T-helper 2 cell treated with Interferon-gamma antibody and Interleukin-4, amounts not matched to agents 5 μg/mL and 100 μg/mL, for 36 hours (primary cell): ENCODE data around the gene MAP3K1.

Source experiments
- DNase-seq: peaks from one replicate; pipeline ENCODE4 v3.0.0; 2021; ENCODE audit warnings: low spot score
- H3K27ac Mint-ChIP-seq: one replicate; pipeline ENCODE4 v1.8.0; 2021; ENCODE audit warnings: mild to moderate bottlenecking, mixed read lengths
- H3K27me3 Mint-ChIP-seq: one replicate; pipeline ENCODE4 v1.8.0; 2021; ENCODE audit warnings: low read depth, mixed read lengths
- H3K36me3 Mint-ChIP-seq: one replicate; pipeline ENCODE4 v1.8.0; 2021; ENCODE audit warnings: low read depth, mixed read lengths
- H3K4me1 Mint-ChIP-seq: one replicate; pipeline ENCODE4 v1.8.0; 2021; ENCODE audit warnings: low read depth, mixed read lengths
- H3K4me3 Mint-ChIP-seq: one replicate; pipeline ENCODE4 v1.8.0; 2022; ENCODE audit warnings: mild to moderate bottlenecking, moderate library complexity, mixed read lengths
- H3K9me3 Mint-ChIP-seq: one replicate; pipeline ENCODE4 v1.8.0; 2021; ENCODE audit warnings: mixed read lengths

Gene MAP3K1

DNA sequence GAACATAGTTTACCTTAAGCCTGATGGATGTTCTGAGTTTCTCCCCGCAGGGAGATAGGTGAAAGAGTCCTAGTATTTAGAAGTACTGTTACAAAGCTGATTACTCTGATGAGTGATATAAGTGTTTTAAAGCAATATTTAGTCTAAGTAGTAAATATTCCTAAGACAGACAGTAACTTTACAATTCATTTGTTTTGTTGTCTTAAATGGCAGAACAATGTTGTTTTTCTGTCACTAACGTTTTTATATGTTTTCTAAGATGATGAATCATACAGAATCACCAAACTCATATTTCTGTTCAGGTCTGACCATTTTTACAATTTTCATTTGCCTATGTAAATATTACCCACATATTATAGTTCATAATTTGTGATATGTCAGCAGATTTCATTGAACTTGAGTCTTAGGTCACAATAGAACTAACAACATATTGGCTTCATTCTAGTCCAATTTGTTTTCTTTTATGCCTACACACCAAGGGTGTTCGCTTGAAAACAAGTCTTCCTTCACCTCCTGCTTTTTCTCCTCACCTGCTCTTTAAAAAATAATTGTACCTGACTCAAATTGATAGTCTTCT is 30.6 kb downstream of the MAP3K1 start:
- Mint-ChIP-seq H3K27me3 (no peaks in the 10 kb centered on the region), H3K27ac (no peak overlapping the region), H3K4me1 (peaks cover 53% of the 10 kb centered on the region), H3K9me3 (no peaks in the 10 kb centered on the region), H3K4me3 (no peak overlapping the region), H3K36me3 (peaks cover 14% of the 10 kb centered on the region)
- no peak for DNase-seq

DNA sequence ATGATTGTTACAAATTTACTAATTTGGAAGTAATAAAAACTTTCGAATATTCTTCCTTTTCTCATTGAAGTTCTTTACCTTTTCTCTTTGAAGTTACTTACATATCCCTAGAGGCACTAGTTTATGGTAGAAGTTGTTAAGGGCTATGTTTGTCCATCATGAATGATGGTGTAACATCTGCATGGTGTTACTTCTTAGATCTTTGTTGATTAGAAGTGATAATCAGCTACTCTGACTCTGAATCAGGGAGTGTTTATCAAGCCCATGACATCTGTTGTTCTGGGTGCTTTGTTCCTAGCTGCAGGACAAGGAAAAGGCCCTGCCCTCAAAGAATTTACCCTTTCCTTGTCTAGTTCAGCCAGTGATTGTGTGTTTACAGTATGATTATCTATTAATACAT is 32.9 kb downstream of the MAP3K1 start:
- Mint-ChIP-seq H3K9me3 (no peaks in the 10 kb centered on the region), H3K27me3 (no peaks in the 10 kb centered on the region), H3K27ac (no peak overlapping the region), H3K4me3 (no peak overlapping the region), H3K4me1 (peaks cover 67% of the 10 kb centered on the region), H3K36me3 (peaks cover 13% of the 10 kb centered on the region)
- no peak for DNase-seq

DNA sequence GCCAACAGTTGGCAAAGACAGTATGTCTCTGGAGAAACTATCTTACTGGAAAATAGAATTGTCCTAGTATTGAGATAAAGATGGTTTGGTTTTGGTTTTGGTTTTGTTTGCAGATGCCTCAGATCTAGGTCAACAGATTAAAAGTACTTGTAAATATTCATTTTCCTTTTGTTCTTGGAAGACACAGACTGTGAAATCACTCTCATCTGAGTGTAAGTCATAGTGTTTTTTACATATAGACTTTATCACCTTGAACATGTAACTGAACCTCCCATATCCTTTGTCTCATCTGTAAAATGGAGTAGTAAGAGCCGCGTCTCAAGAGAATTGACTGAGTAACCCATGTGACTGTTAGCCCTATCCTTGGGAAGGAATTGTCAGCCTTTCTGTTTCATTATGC is 34.3 kb downstream of the MAP3K1 start:
- Mint-ChIP-seq H3K4me1 (peaks cover 74% of the 10 kb centered on the region), H3K27ac (peak overlapping the region; percentile 14), H3K4me3 (peak overlapping the region; percentile 30), H3K27me3 (no peaks in the 10 kb centered on the region), H3K36me3 (peaks cover 16% of the 10 kb centered on the region), H3K9me3 (no peaks in the 10 kb centered on the region)
- no peak for DNase-seq

DNA sequence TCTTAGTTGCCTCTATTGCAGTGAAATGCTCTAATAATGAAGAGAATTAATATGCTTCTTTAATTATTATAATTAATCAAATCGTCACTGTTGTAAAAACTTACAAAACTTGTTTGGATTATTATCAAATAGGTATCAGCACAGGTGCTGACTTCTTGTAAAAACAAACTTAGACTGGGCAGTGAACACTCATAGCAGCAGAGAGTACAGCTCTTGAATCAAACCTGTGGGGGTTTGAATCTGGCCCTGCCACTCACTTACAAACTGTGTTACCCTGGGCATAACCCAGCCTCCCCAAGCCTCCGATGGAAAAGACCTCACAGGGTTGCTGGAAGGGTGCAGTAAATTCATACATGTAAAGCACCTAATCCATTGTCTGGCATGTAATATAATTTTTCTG is 35.1 kb downstream of the MAP3K1 start:
- Mint-ChIP-seq H3K36me3 (peaks cover 15% of the 10 kb centered on the region), H3K9me3 (no peaks in the 10 kb centered on the region), H3K4me1 (peaks cover 73% of the 10 kb centered on the region), H3K4me3 (no peak overlapping the region), H3K27ac (no peak overlapping the region), H3K27me3 (no peaks in the 10 kb centered on the region)
- no peak for DNase-seq

DNA sequence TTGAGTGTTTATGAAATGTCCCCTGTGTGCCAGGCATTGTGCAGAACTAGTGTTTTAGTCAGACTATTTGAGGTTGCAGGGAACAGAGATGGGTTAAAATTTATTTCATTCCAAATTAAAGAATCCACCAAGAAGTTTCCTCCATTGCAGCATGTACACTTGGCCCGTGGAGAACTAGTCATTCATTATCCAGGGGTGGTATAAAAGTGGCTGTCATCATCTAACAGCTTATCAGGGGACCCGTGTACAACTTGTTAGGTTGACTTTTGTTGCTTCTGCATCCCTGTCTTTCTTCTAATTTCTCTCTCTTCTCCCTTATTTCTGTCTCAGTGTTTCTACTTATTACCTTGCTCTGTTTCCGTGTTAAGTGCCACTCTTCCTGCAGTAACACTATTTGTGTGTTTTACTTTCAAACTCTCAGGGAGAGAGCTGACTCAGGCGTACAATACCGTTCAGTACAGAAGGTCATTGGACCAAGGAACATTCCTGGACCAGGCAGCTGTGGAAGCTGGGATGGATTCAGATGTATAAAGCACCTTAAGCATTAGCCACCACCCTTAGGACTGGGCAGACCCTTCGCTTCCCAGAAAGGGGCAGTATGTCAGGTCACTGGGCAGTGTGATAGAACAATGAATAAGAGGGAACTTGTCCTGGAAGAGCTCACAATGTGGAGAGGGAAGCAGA is 36.1 kb downstream of the MAP3K1 start:
- DNase-seq: no peak
- no peak overlapping the region for H3K27ac Mint-ChIP-seq
- no peaks in the 10 kb centered on the region for H3K27me3 Mint-ChIP-seq
- peaks cover 13% of the 10 kb centered on the region for H3K36me3 Mint-ChIP-seq
- H3K4me3 Mint-ChIP-seq: peak overlapping the region; percentile 35
- H3K9me3 Mint-ChIP-seq: no peaks in the 10 kb centered on the region
- H3K4me1 Mint-ChIP-seq: peaks cover 68% of the 10 kb centered on the region

DNA sequence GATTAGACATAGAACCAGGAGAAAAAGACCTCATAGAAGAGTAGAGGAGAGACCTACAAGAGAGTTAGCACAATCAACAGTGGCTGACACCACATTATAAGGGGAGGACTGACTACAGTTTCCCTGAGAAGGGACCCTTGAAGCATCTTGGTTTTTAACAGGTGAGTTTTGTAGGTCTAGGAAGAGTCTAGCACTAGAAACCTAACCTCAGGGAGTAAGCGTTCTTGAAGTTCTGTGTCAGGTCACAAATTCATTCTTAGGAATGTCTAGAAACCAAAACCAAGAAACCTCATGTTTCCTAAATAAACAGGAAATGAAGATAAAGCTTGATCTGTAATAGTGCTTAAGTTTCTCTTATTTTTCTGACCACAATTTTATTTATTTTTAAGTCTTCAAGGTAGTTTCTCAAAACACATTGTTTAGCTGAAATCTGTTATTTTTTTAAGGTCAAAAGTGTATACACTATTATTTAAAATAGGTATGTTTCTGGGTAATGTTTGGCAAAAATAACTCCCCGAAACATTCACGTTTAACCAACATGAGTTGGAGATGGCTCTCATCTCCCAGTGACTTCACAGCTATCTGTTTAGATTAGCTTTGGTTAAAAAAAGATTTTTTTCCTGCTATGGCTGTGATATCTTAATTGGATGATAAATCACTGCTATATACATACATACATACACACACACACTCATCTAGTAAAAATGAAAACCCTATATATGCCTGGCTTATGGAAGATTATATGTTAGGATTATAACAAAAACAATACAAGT is 37.1 kb downstream of the MAP3K1 start:
- DNase-seq: no peak
- peak overlapping the region; percentile 35 for H3K4me3 Mint-ChIP-seq

DNA sequence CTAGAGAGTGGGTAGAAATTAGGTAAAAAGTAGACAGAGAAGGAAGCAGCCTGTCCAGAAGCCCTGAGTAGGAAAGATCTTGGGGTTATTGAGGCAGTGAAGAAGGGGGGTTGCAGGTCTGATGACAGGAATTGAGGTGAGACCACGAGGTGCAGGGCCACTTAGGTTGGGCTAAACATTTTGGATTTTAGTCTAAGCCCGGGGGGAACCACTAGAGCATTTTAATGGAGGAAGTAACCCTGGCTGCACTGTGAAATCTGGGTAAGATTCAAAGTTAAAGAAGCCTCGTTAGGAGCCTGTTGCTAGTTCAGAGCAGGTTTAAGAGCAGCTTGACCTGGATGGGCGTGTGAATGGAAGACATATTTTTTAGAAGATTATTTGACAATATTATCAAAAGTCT is 38.3 kb downstream of the MAP3K1 start:
- peak overlapping the region; percentile 7 for H3K4me3 Mint-ChIP-seq

More for the DNA sequence above, 37.1 kb downstream of the MAP3K1 start:
- no peaks in the 10 kb centered on the region for H3K27me3 Mint-ChIP-seq
- peak overlapping the region; percentile 56 for H3K27ac Mint-ChIP-seq
- no peaks in the 10 kb centered on the region for H3K9me3 Mint-ChIP-seq
- H3K36me3 Mint-ChIP-seq: peaks cover 10% of the 10 kb centered on the region
- peaks cover 63% of the 10 kb centered on the region for H3K4me1 Mint-ChIP-seq

DNA sequence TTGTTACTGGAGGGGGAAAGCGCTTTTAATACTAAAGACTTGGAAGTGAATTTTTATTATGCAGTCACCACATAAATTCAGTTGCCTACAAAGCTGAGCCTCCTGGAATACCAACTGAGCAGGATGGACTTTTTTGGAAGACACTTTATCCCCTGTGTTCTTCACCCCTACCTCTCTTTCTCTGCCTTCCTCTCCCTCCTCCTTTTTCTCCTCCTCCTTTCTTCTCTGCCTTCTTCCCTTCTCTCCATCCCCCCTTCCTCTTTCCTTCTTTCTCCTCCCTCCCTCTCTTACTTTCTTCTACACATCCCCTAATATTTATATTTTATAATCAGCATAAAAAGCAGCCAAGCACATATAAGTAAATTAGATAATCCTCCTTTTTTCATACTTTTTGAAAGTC is 39.6 kb downstream of the MAP3K1 start:
- H3K4me3 Mint-ChIP-seq: no peak overlapping the region
- H3K9me3 Mint-ChIP-seq: no peaks in the 10 kb centered on the region
- H3K27ac Mint-ChIP-seq: peak overlapping the region; percentile 18
- no peaks in the 10 kb centered on the region for H3K27me3 Mint-ChIP-seq
- peaks cover 42% of the 10 kb centered on the region for H3K4me1 Mint-ChIP-seq
- H3K36me3 Mint-ChIP-seq: peaks cover 17% of the 10 kb centered on the region
- no peak for DNase-seq

More for the DNA sequence above, 38.3 kb downstream of the MAP3K1 start:
- peaks cover 12% of the 10 kb centered on the region for H3K36me3 Mint-ChIP-seq
- H3K9me3 Mint-ChIP-seq: no peaks in the 10 kb centered on the region
- H3K27ac Mint-ChIP-seq: no peak overlapping the region
- peaks cover 53% of the 10 kb centered on the region for H3K4me1 Mint-ChIP-seq
- DNase-seq: no peak
- H3K27me3 Mint-ChIP-seq: no peaks in the 10 kb centered on the region

DNA sequence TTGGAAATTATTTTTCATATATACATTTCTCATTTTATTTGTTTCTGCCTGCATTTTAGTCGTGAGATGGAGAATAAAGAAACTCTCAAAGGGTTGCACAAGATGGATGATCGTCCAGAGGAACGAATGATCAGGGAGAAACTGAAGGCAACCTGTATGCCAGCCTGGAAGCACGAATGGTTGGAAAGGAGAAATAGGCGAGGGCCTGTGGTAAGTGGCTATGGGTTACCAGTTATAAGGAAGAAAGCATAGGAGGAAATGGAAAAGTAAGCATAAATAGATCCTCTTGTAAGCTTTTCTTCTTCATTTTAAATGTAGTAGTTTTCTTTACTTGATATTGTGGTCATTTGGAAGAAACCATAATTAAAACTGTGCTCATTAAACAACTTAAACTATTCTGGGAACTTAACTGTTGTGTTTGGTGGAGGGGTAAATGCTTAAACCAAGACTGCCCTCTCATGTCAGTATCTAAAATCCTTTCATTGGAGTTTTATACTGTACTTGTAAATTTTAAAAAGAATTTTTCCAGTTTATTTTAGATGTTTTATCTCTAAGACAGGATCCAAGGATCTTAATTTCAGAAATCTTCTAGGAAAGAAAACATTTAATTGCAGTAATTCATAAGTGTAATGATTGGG is 41.3 kb downstream of the MAP3K1 start:
- H3K4me1 Mint-ChIP-seq: peaks cover 31% of the 10 kb centered on the region
- no peaks in the 10 kb centered on the region for H3K27me3 Mint-ChIP-seq
- no peak overlapping the region for H3K4me3 Mint-ChIP-seq
- no peak overlapping the region for H3K27ac Mint-ChIP-seq
- no peak for DNase-seq
- peaks cover 28% of the 10 kb centered on the region for H3K36me3 Mint-ChIP-seq
- H3K9me3 Mint-ChIP-seq: no peaks in the 10 kb centered on the region

DNA sequence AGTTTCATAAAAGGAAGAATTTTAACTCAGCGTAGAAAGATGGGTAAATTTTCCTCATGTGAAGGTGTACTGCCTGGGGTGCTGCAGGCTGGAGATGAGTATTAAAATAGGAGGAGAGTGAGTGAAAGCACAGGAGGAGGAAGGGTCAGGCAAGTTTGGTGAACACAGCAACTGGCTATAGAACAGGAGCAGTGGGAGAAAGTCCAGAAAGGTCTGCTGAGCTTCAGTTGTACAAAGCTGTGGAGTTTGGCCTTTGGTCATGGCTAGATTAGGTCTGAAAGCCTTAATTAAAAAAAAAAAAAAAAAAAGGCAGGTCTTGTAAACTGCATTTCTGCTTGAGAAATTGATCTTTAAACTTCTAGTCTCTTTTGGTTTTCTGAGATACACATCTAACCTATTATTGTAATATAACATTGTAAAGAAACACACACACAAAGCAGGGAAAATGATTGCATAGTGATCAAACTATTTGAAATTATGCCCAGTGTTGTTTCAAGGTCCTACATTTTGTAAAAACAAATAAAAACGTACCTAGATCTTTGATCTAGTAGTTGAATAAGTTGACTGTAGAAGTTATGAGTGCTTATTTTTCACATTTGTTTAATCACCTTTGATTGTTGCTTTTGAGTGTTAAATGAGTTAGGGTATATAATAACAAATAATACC is 43.6 kb downstream of the MAP3K1 start:
- DNase-seq: no peak
- no peaks in the 10 kb centered on the region for H3K27me3 Mint-ChIP-seq
- H3K9me3 Mint-ChIP-seq: no peaks in the 10 kb centered on the region
- H3K4me1 Mint-ChIP-seq: peaks cover 14% of the 10 kb centered on the region
- no peak overlapping the region for H3K27ac Mint-ChIP-seq
- peaks cover 34% of the 10 kb centered on the region for H3K36me3 Mint-ChIP-seq
- no peak overlapping the region for H3K4me3 Mint-ChIP-seq

DNA sequence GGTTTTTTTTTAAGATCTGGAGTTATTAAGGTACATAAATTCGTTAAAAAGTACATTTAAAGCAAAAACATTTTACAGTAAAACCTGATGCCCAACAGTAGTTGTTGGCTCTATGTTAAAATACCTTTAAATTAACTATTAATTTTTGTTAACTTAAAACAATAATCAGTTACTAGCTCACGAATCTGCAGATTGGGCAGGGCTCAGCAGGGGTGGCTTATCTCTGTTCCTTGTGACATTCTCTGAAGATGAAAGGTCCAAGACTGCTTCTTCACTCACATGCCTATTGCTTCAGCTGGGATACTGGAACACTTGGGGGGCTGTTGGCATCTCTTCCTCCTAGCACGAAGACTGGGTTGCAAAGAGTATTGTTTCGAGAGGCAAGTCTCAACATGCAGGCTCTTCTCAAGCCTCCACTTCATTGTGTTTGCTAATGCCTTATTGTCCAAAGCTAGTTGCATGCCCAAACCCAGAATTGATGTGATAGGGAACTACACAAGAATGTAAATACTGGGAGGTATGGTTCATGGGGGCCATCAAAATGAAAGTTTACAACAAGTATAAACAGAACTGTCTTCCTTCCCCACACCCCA is 46.6 kb downstream of the MAP3K1 start:
- Mint-ChIP-seq H3K9me3 (no peaks in the 10 kb centered on the region), H3K27me3 (no peaks in the 10 kb centered on the region), H3K27ac (no peak overlapping the region), H3K36me3 (peaks cover 48% of the 10 kb centered on the region), H3K4me3 (no peak overlapping the region), H3K4me1 (peaks cover 2% of the 10 kb centered on the region)
- no peak for DNase-seq

DNA sequence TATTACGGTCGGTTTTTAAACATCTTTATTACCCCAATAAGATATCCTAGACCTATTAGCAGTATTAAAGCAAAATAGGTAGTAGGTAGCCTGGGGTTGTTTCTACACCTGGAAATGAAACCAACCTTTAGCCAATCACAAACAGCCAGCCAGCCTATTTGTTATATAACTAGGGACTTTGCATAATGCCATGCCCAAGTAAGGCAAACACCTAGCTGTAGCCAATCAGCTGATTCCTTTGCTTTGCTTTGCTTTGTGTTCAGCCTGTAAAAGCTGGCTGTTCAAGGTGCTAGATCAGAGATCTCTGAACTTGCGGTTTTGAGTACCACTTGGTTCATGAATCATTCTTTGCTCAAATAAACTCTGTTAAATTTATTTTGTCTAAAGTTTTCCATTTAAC is 47.6 kb downstream of the MAP3K1 start:
- Mint-ChIP-seq H3K27me3 (no peaks in the 10 kb centered on the region), H3K27ac (no peak overlapping the region), H3K4me3 (no peak overlapping the region), H3K36me3 (peaks cover 52% of the 10 kb centered on the region), H3K9me3 (no peaks in the 10 kb centered on the region), H3K4me1 (peaks cover 2% of the 10 kb centered on the region)
- no peak for DNase-seq

- Mint-ChIP-seq H3K9me3 (no peaks in the 10 kb centered on the region), H3K27me3 (no peaks in the 10 kb centered on the region), H3K4me3 (no peak overlapping the region), H3K27ac (no peak overlapping the region), H3K4me1 (peaks cover 12% of the 10 kb centered on the region), H3K36me3 (peaks cover 64% of the 10 kb centered on the region)
- DNase-seq: no peak
Observed at GRCh38 chr5:56871777-56872176, 56.4 kb downstream of the MAP3K1 start.
